Activated T-cell treated with anti-CD3 and anti-CD28 coated beads for 48 hours (primary cell): ENCODE data around the gene NPBWR2.
A peak's percentile ranks its signal among the peaks of the same experiment; 100 is the strongest.
"Not testable (repeated sequence)": the region's sequence is repeated elsewhere in the genome, so short reads cannot be mapped to it uniquely, and the experiment has no call there.

ENCODE experiments used
- DNase-seq: peaks from one replicate; pipeline ENCODE4 v3.0.0-alpha.2; 2020; ENCODE audit warnings: low read depth

Gene NPBWR2

DNA sequence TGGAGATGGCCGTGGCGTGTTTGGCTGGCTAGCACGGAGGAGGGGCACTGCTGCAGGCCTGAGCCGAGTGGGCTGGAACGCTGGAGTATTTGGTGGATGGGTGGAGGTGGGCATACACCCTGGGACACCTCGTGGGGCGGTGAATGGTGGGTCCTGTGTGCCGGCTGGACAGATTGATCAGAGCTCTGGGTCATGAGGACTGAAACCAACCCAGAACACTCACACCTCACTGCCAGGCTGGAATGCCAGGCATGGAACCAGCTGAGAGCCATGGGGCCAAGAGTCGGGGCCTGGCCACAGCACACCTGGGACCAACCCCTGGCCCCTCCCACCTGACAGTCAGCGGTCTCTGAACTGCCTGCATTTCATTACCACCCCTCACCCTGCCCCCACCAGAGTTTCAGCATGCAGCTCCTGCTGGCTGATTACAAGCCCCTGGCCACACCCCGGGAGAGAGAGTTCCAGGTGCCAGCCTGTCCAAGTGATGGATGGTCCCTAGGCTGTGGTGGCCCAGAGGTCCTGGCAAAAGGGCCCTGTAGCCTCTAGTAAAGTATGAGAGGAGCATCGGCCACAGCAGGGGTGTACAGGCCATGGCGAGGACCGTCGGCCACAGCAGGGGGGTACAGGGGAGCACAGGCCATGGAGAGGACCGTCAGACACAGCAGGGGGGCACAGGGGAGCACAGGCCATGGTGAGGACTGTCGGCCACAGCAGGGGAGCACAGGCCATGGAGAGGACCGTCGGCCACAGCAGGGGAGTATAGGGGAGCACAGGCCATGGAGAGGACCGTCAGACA is 3.3 kb downstream of the NPBWR2 start:
- no peak for DNase-seq

DNA sequence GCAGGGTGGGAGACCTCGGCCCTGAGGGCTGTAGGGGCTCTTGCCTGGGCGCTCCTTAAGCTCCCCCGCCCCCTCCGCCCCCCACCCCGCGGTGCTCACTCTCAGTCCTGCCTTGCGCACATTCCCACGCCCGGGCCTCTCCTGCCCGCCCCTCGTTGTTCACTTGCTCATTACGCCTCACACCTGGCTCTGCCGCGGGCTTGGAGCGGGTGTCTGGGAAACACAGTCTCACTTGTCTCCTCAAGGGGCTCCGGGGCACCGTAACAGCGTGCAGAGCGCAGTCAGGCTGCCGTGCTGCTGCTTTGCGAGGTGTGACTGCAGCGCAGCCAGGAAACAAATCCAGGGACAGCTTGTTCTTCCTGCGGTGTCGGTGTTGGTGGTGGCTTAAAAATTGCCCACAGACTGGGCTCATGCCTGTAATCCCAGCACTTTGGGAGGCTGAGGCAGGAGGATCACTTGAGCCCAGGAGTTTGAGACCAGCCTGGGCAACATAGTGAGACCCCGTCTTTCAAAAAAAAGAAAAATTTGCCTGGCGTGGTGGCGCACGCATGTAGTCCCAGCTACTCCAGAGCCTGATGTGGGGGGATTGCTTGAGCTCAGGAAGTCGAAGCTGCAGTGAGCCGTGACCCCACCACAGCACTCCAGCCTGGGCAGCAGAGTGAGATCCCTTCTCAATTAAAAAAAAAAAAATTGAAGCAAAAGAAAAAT is 4.6 kb downstream of the NPBWR2 start:
- DNase-seq: no peak

DNA sequence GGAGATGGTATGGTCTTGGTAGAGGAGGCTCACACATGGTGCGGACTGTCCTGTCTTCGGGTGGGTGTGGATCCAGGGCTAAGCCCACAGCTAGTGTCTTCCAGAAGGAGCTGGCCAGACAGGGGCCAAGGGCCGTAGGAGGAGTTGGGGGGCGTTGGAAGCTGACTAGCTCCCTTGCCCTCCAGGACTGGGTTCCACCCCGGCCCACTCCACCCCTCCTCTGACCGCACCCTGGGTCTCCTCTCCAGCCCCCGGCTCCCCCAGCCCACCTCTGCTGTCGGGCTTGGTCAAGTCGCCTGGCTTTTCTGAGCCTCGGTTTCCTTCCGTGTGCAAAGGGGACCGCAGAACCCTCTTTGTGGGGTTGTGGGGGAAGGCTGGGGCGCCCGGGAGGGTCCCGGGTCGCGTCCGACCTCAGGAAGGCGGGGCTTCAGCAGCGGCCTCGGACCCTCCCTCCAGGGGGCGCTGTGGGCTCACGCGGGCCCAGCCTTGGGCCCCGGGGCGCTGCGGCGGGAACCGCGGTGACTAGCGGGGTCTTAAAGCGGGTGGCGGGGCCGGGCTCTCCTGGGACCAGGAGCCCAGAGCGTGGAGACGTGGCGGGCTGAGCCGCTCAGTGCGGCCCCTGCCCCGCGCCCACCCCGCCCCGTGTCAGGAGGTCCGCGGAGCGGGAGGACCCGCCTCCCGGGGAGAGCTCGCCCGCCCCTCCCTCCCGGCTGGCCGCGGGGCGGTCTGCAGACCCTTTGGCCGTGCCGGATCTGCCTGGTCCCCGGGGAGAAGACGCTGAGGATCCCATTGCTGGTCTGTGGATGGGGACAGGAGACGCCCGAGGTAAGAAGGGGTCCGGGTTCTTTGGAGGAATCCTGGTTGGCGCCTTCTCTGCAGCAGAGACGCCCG is 5.4 kb downstream of the NPBWR2 start:
- peak; percentile 68 for DNase-seq

DNA sequence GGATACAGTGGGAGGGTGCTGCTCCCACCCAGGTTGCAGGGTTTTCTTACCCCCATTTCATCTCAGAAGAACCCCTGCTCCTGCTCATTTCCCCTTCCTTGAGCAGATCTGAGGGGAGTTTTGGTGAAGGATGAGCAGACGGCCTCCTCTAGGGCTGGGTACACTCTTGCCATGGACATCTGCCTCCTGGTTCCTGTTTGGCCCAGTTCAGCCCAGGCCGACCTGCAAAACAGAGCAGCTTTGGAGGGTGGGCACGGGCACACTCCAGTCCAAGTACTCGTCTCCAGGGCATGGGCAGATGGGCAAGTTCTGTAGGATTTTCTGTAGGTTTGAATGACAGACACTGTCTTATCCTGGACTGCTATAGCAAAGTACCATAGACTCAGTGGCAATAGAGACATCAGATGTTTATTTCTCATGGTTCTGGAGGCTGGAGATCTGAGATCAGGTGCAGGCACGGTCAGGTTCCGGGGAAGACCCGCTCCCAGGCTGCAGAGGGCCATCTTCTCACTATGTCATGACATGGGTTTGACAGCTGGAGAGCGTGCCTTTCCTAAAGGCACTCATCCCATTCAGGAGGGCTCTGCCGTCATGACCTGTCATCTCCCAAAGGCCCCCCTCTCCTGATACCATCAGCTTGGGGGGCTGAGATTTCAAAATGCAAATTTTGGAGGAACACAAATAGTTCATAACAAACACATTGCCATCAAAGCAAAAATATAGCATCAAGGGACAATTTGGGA is 6.2 kb downstream of the NPBWR2 start:
- no peak for DNase-seq

DNA sequence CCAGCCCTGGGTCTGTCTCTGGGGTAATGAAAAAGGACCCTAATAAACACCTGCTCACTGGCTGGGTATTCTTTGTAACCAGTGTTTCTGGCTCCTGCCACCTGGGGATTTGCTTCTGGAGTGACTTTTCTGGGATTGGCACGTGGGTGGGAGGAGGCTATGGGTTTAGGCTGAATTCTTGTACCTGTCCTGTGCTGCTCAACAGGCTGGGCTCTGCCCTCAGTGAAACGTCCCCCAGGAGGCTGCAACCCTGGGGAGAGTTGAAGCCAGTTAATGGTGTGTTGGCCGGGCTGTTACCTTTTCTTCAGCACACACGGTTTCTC is 6.8 kb downstream of the NPBWR2 start:
- DNase-seq: no peak

DNA sequence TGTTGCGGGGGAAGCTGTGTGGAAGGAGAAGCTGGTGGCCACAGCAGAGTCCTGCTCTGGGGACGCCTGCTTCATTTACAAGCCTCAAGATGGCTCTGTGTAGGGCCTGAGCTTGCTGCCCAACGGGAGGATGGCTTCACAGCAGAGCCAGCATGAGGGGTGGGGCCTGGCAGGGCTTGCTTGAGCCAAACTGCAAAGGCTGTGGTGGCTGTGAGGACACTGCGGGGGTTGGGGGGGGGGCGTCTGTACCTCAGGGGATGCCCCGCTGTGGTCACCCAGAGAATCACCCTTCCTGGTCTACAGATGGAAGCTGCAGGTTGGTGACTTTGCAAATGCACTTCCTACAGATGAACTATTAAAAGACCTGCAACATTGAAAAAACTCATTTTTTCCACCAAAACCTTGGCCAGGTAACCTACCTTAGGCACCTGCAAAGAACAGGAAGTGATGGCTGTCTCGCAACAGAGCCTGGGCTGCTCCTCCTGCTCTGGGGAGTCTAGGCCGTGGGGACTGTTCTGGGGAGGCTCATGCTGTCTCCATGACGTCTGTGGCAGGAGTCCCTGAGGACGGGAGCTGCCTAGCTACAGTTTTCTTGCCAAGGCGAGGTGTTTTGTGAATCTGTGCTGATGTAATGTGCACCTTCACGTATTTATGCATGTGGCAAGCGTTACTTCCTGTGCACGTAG is 7.3 kb downstream of the NPBWR2 start:
- DNase-seq: no peak

DNA sequence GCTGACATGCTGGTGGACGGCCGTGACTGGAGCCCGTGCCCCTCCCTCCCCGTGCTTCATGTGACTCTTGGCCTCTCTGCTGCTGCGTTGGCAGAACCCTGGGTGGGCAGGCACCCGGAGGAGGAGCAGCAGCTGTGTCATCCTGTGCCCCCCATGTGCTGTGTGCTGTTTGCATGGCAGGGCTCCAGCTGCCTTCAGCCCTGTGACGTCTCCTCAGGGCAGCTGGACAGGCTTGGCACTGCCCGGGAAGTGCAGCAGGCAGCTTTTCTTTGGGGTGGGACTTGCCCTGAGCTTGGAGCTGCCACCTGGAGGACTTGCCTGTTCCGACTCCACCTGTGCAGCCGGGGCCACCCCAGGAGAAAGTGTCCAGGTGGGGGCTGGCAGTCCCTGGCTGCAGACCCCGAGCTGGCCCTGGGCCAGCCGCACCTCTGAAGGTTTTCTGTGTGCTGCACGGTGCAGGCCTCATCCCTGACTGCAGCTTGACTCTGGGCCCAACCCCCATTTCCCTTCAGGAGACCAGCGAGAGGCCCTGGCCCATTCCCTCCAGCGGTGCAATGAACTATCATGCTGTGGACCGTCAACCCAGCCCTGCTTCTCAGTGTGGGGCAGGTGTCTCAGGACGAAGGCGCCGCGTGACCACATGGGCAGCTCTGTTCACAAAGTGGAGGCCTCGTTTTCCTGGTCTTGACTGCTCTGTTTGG is 8.1 kb downstream of the NPBWR2 start:
- no peak for DNase-seq

DNA sequence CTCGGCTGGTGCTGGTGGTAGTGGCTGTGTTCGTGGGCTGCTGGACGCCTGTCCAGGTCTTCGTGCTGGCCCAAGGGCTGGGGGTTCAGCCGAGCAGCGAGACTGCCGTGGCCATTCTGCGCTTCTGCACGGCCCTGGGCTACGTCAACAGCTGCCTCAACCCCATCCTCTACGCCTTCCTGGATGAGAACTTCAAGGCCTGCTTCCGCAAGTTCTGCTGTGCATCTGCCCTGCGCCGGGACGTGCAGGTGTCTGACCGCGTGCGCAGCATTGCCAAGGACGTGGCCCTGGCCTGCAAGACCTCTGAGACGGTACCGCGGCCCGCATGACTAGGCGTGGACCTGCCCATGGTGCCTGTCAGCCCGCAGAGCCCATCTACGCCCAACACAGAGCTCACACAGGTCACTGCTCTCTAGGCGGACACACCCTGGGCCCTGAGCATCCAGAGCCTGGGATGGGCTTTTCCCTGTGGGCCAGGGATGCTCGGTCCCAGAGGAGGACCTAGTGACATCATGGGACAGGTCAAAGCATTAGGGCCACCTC is 8.8 kb downstream of the NPBWR2 start:
- no peak for DNase-seq

DNA sequence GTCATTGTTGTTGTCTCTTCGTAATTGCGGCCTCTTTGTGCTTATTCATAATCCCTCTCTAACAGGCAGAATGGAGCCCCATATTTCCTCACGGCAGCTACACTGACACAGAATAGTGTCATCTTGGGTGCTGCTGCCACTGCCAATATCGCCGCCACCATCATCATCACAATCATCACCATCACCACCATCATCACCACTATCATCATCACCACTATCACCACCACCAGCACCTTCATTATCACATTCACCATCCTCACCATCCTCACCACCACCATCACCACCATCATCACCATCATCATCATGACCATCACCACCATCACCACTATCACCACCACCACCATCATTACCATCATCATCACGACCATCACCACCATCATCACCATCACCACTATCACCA is 10.8 kb downstream of the NPBWR2 start:
- no peak for DNase-seq

DNA sequence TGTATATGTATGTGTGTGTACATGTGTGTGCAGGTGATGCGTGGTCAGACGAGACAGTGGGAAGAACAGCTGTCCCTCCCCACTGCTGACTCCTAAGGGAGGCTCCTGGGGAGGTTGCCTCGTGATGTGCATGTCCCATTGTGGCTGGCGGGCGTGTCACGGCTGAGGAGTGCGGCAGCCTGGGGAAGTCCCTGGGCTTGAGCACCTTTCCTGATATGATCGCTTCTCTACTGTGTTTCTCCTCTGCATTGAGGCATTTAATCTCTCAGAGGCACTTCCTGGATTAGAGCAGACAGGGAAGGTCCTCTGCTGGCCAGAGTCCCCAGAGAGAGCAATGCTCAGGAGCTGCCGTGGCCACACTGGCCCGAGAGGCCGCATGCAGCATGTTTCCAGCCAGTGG is 11.4 kb downstream of the NPBWR2 start:
- DNase-seq: no peak

DNA sequence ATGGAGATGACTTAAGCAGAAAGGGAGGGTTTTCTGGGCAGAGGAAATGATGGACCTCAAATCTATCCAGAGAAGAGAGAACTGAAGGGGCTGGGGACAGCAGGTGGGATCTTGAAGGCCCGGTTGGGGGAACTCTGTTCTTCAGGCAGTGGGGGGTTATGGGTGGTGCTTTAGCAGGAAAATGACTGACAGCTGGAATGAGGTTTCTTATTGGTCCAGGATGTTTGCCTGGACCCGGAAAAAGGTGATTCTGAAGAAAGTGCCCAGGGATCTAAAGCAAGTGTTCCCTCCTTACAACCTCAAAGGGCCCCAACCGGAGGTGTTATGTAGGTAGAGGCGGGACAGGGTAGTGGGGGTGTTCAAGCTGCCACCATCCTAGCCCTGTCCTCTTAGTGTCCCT is 11.9 kb downstream of the NPBWR2 start:
- DNase-seq: no peak

DNA sequence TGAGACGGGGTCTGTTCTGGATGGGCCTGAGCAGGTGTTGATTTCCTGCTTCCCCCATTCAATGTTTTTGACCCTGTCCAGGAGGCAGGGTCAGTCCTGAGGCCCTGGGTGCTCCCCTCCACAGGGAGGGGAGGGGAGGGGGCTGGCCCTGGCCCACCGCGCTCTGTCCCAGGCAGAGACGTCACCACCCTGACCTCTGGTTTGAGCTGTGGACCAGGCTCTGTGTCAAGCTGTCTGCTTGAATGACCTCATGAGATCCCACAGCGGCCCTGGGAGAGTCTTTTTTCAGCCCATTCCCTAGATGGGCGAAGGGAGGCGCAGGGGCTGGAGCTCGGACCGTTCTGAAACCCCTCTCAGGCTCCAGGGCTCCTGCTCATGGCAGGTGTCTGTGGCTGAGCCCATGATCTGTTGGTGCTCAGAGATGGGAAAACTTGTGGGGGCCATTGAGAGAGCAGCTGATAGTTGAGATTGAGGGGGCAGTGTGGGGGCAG is 14.3 kb downstream of the NPBWR2 start:
- DNase-seq: no peak

DNA sequence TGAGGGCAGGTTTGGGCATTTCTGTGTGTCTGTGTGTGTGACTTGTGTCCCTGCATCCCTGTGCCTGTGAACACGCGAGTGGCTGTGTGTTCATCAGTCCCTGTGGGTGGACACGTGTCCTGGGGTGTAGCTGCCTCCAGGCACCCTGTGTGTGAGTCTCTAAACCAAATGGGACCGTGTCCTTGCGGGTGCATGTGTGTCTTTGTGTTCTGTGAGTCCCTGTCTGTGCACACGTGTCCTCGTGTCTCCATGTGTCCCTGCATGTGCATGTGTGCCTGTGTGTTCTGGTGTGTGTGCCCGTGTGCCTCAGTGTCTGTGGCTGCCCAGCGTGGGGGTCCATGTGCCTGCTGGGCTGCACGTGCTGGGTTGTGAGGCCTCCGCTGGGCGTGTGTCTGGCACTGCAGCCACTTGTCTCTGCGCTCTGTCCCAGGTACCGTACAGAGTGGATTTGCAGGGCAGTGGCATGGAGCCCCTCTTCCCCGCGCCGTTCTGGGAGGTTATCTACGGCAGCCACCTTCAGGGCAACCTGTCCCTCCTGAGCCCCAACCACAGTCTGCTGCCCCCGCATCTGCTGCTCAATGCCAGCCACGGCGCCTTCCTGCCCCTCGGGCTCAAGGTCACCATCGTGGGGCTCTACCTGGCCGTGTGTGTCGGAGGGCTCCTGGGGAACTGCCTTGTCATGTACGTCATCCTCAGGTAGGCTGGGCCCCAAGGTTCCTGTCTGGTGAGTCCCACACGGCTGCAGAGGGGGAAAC is 14.9 kb downstream of the NPBWR2 start:
- DNase-seq: no peak

DNA sequence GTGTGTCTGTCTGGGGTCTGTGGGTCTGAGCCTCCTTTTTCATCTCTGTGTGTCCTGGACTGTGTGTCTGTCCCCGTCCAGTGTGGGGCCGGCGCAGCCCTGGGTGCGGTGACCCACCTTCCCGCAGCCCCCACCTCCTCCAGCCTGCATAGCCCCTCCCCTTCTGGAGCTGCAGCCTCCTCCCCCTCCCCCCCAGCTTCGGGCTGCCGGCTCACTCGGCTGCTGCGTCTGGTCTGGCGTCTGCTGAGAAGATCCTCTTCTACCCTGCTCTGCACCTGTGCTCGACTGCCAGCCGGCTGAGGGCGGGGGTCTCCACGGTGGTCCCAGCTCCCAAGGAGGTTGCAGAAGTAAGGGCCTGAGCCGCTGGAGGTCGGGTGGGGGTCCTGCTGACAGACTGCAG is 15.6 kb downstream of the NPBWR2 start:
- no peak for DNase-seq

DNA sequence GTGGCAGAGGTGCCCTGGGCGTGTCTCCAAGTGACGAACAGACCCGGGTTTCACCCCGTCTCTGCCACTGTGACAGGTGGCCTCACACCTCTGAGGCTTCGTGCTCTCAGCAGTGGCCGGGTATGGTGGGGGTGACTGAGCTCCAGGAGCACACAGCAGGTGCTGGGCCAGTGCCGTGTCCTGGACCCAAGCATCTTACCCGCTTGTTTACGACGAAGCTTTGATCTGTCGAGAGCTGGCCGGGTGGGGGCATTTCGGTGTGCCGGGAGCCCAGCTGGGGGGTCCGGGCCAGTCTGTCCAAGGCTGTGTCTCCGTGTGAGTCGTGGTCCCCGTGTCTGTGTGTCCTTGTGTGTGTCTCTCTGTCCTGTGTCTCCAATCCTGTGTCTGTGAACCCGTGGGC is 16.0 kb downstream of the NPBWR2 start:
- no peak for DNase-seq

DNA sequence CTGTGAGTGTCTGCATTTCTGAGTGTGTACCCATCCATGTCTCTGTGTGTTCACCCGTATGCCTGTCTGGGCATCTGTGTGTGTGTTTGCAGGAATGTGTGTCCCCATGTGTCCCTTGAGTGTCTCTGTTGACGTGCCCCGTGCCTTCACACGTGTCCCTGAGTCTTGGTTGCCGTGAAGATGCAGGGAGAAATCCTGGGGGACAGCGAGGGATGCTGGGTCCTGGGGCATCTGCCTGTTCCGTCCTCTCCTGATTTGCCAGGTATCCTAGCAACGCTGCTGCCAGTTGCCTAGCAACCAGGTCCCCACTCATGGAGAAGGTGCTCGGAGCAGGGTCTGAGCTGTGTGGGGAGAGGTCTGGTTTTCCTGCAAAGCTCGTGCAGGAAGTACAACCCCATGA is 17.2 kb downstream of the NPBWR2 start:
- DNase-seq: no peak

DNA sequence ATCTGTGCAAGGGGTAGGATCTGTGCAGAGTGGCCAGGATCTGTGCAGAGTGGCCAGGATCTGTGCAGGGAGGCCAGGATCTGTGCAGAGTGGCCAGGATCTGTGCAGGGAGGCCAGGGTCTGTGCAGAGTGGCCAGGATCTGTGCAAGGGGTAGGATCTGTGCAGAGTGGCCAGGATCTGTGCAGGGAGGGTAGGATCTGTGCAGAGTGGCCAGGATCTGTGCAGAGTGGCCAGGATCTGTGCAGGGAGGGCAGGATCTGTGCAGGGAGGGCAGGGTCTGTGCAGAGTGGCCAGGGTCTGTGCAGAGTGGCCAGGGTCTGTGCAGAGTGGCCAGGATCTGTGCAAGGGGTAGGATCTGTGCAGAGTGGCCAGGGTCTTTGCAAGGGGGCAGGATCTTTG is 18.8 kb downstream of the NPBWR2 start:
- not testable (repeated sequence) for DNase-seq

DNA sequence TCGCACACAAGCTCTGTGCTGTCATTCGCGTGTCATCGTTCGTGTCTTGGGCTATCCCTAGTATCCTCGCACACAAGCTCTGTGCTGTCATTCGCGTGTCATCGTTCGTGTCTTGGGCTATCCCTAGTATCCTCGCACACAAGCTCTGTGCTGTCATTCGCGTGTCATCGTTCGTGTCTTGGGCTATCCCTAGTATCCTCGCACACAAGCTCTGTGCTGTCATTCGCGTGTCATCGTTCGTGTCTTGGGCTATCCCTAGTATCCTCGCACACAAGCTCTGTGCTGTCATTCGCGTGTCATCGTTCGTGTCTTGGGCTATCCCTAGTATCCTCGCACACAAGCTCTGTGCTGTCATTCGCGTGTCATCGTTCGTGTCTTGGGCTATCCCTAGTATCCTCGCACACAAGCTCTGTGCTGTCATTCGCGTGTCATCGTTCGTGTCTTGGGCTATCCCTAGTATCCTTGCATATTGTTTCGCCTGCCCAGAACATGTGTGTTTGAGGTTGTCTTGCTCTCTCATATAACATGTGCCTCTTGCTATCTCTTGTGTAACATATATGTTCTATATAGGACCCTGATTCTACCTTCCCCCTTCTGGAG is 20.0 kb downstream of the NPBWR2 start:
- not testable (repeated sequence) for DNase-seq

DNA sequence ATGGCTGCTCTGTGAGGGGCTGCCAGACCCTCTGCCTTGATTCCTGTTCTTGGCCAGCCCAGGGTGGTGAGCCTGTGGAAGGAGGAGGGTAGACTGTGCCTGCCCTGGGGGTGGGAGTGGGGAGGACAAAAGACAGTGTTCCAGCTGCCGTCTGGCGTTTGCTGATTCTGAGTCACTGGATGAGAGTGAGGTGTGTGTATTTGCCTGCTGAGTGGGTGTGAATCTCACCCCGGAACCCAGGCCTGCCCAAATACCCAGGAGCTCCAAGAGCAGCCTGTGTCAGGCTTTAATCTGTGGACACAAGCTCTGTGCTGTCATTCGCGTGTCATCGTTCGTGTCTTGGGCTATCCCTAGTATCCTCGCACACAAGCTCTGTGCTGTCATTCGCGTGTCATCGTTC is 20.6 kb downstream of the NPBWR2 start:
- no peak for DNase-seq
